Muscle layer of duodenum (tissue), 2 donors: Measurements from ENCODE around the gene PEX11A.

Experiments
- H3K27ac ChIP-seq: one replicate; pipeline ENCODE4 v1.7.0; 2013; ENCODE audit warnings: mild to moderate bottlenecking, low read length
- H3K27me3 ChIP-seq: one replicate; pipeline ENCODE4 v1.7.0; 2013; ENCODE audit warnings: low read depth, mild to moderate bottlenecking, control low read depth, low read length
- H3K36me3 ChIP-seq, 2 donors: one replicate each; pipeline ENCODE4 v1.7.0; 2013; ENCODE audit warnings: low read length in 2 of 2, control low read depth in 1 of 2, mild to moderate bottlenecking in 1 of 2; ENCODE audit not compliant: insufficient read depth in 2 of 2, control insufficient read depth in 1 of 2
- H3K4me1 ChIP-seq, 2 donors: one replicate each; pipeline ENCODE4 v1.7.0; 2013; ENCODE audit warnings: low read length in 2 of 2, mild to moderate bottlenecking in 2 of 2, control low read depth in 1 of 2, moderate library complexity in 1 of 2; ENCODE audit not compliant: insufficient read depth in 2 of 2, control insufficient read depth in 1 of 2
- H3K4me3 ChIP-seq, 2 donors: one replicate each; pipeline ENCODE4 v1.7.0; 2013; ENCODE audit warnings: low read length in 2 of 2, low read depth in 1 of 2, mild to moderate bottlenecking in 1 of 2
- H3K9me3 ChIP-seq, 2 donors: one replicate each; pipeline ENCODE4 v1.7.0; 2013; ENCODE audit warnings: low read length in 2 of 2, control low read depth in 1 of 2, mild to moderate bottlenecking in 1 of 2; ENCODE audit not compliant: control insufficient read depth in 1 of 2
- donor health status: healthy.

PEX11A gene

GRCh38 chr15:89654301-89654761 lies 36.2 kb downstream of the PEX11A start:
- Histone ChIP-seq H3K36me3 (peaks cover 0 to under 1% of the 10 kb centered on the region in 2 donors), H3K27me3 (no peaks in the 10 kb centered on the region), H3K4me3 (peak overlapping the region; percentile 56 to 84), H3K9me3 (no peaks in the 10 kb centered on the region), H3K27ac (no peak overlapping the region), H3K4me1 (peaks cover 0 to 17% of the 10 kb centered on the region in 2 donors)

- no peaks in the 10 kb centered on the region for H3K27me3 ChIP-seq
- H3K4me1 ChIP-seq: peaks cover 0 to 17% of the 10 kb centered on the region in 2 donors
These were observed 37.0 kb downstream of the PEX11A start for GRCh38 chr15:89653578-89653977.

GRCh38 chr15:89652666-89653065 lies 37.9 kb downstream of the PEX11A start:
- H3K4me3 ChIP-seq: no peak overlapping the region
- H3K9me3 ChIP-seq: no peaks in the 10 kb centered on the region
- peaks cover 0 to 17% of the 10 kb centered on the region in 2 donors for H3K4me1 ChIP-seq
- no peak overlapping the region for H3K27ac ChIP-seq
- H3K27me3 ChIP-seq: no peaks in the 10 kb centered on the region
- peaks cover 0 to 5% of the 10 kb centered on the region in 2 donors for H3K36me3 ChIP-seq

More at GRCh38 chr15:89653578-89653977, 37.0 kb downstream of the PEX11A start:
- Histone ChIP-seq H3K27ac (no peak overlapping the region), H3K36me3 (peaks cover 0 to 5% of the 10 kb centered on the region in 2 donors), H3K9me3 (no peaks in the 10 kb centered on the region), H3K4me3 (no peak overlapping the region)

- Histone ChIP-seq H3K4me1 (peaks cover 0 to 19% of the 10 kb centered on the region in 2 donors), H3K9me3 (no peaks in the 10 kb centered on the region), H3K27ac (no peak overlapping the region), H3K4me3 (no peak overlapping the region), H3K36me3 (peaks cover 0 to 5% of the 10 kb centered on the region in 2 donors), H3K27me3 (no peaks in the 10 kb centered on the region)
These were observed 38.4 kb downstream of the PEX11A start for GRCh38 chr15:89652131-89652530.

GRCh38 chr15:89649716-89650115 lies 40.8 kb downstream of the PEX11A start:
- peaks cover 0 to 5% of the 10 kb centered on the region in 2 donors for H3K36me3 ChIP-seq
- H3K4me3 ChIP-seq: no peak overlapping the region
- H3K27ac ChIP-seq: no peak overlapping the region
- no peaks in the 10 kb centered on the region for H3K27me3 ChIP-seq
- H3K9me3 ChIP-seq: no peaks in the 10 kb centered on the region
- H3K4me1 ChIP-seq: peaks cover 0 to 10% of the 10 kb centered on the region in 2 donors

GRCh38 chr15:89649013-89649625 lies 41.4 kb downstream of the PEX11A start:
- H3K27me3 ChIP-seq: no peaks in the 10 kb centered on the region
- H3K4me1 ChIP-seq: peaks cover 0 to 4% of the 10 kb centered on the region in 2 donors
- no peak overlapping the region for H3K27ac ChIP-seq
- H3K9me3 ChIP-seq: no peaks in the 10 kb centered on the region
- H3K4me3 ChIP-seq: no peak overlapping the region
- H3K36me3 ChIP-seq: peaks cover 0 to 5% of the 10 kb centered on the region in 2 donors

- Histone ChIP-seq H3K27me3 (no peaks in the 10 kb centered on the region), H3K36me3 (peaks cover 0 to 5% of the 10 kb centered on the region in 2 donors), H3K9me3 (no peaks in the 10 kb centered on the region), H3K27ac (no peak overlapping the region), H3K4me1 (peaks cover 0 to 4% of the 10 kb centered on the region in 2 donors), H3K4me3 (no peak overlapping the region)
These were observed 42.2 kb downstream of the PEX11A start for GRCh38 chr15:89648106-89649012.

GRCh38 chr15:89647191-89647851 lies 43.2 kb downstream of the PEX11A start:
- peaks cover 0 to 4% of the 10 kb centered on the region in 2 donors for H3K4me1 ChIP-seq
- H3K27ac ChIP-seq: no peak overlapping the region
- H3K36me3 ChIP-seq: peaks cover 0 to 5% of the 10 kb centered on the region in 2 donors
- no peak overlapping the region for H3K4me3 ChIP-seq
- H3K9me3 ChIP-seq: no peaks in the 10 kb centered on the region
- no peaks in the 10 kb centered on the region for H3K27me3 ChIP-seq

- Histone ChIP-seq H3K4me1 (peaks cover 0 to 4% of the 10 kb centered on the region in 2 donors), H3K4me3 (no peak overlapping the region), H3K36me3 (peaks cover 0 to 12% of the 10 kb centered on the region in 2 donors), H3K27ac (no peak overlapping the region), H3K9me3 (no peaks in the 10 kb centered on the region), H3K27me3 (no peaks in the 10 kb centered on the region)
These were observed 44.0 kb downstream of the PEX11A start for GRCh38 chr15:89646416-89647141.

GRCh38 chr15:89645680-89646079 lies 44.9 kb downstream of the PEX11A start:
- Histone ChIP-seq H3K9me3 (no peaks in the 10 kb centered on the region), H3K36me3 (peaks cover 0 to 15% of the 10 kb centered on the region in 2 donors), H3K4me3 (no peak overlapping the region), H3K4me1 (peaks cover 0 to 4% of the 10 kb centered on the region in 2 donors), H3K27ac (no peak overlapping the region), H3K27me3 (no peaks in the 10 kb centered on the region)
